ENCODE results near the gene IMPG2. TPM values are rescaled to one million over a fixed set of nuclear protein-coding genes. Genes with fewer than 3 reads are reported as not detected.

IMPG2 gene
- 0.07 and 0.17 TPM in 2 replicates for total RNA-seq

- TF ChIP-seq, protein P1, sequence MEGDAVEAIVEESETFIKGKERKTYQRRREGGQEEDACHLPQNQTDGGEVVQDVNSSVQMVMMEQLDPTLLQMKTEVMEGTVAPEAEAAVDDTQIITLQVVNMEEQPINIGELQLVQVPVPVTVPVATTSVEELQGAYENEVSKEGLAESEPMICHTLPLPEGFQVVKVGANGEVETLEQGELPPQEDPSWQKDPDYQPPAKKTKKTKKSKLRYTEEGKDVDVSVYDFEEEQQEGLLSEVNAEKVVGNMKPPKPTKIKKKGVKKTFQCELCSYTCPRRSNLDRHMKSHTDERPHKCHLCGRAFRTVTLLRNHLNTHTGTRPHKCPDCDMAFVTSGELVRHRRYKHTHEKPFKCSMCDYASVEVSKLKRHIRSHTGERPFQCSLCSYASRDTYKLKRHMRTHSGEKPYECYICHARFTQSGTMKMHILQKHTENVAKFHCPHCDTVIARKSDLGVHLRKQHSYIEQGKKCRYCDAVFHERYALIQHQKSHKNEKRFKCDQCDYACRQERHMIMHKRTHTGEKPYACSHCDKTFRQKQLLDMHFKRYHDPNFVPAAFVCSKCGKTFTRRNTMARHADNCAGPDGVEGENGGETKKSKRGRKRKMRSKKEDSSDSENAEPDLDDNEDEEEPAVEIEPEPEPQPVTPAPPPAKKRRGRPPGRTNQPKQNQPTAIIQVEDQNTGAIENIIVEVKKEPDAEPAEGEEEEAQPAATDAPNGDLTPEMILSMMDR (IDR thresholded peaks at IDR 0.05; ENCODE audit: insufficient read depth, low read length, poor library complexity, severe bottlenecking) = no peak
- no peak for DNase-seq (ENCODE audit: low read depth)
- Histone ChIP-seq H3K36me3 (ENCODE audit: control insufficient read depth, insufficient read depth, low read length) (no peaks in the 10 kb centered on the region), H3K27me3 (ENCODE audit: control insufficient read depth, insufficient read depth, low read length) (no peaks in the 10 kb centered on the region), H3K4me3 (ENCODE audit: low read depth, low read length) (no peak within 1 kb of the TSS)
These were observed at the start of gene IMPG2 for GRCh38 chr3:101320475-101320874. Gene IMPG2, minus strand, starts transcription at chr3:101320575. Its CDS starts 203 bp downstream, at chr3:101320372.

GRCh38 chr3:101362406-101362805 lies 42.0 kb upstream of the IMPG2 start:
- TF ChIP-seq, protein P1 (IDR thresholded peaks at IDR 0.05; ENCODE audit: insufficient read depth, low read length, poor library complexity, severe bottlenecking) = no peak
- H3K4me3 ChIP-seq (ENCODE audit: low read depth, low read length) = no peak overlapping the region
- DNase-seq (ENCODE audit: low read depth) = no peak
- no peaks in the 10 kb centered on the region for H3K27me3 ChIP-seq (ENCODE audit: control insufficient read depth, insufficient read depth, low read length)
- no peaks in the 10 kb centered on the region for H3K36me3 ChIP-seq (ENCODE audit: control insufficient read depth, insufficient read depth, low read length)

DNA sequence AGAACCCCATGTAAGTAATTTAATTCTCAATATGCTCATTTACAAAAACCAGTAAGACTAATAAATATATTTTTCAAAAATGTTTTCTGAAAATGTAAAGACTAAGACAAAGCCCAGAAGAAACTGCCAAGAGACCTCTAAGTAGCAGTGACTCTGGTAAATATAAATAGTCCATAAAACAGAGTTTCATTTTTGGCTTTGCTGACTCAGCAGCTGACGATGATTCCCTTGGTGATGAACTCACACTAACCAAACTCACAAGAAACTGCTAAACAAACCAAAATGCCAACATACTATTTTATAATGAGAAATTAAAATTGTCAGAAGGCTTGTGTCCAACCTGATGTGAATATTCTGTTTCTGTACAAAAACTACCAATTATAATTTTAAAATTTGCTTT lies 31.5 kb upstream of the IMPG2 start:
- TF ChIP-seq, protein P1 (IDR thresholded peaks at IDR 0.05; ENCODE audit: insufficient read depth, low read length, poor library complexity, severe bottlenecking) = no peak
- no peak for DNase-seq (ENCODE audit: low read depth)
- H3K4me3 ChIP-seq (ENCODE audit: low read depth, low read length) = no peak overlapping the region
- H3K36me3 ChIP-seq (ENCODE audit: control insufficient read depth, insufficient read depth, low read length) = no peaks in the 10 kb centered on the region
- no peaks in the 10 kb centered on the region for H3K27me3 ChIP-seq (ENCODE audit: control insufficient read depth, insufficient read depth, low read length)

- Histone ChIP-seq H3K27me3 (ENCODE audit: control insufficient read depth, insufficient read depth, low read length) (no peaks in the 10 kb centered on the region), H3K36me3 (ENCODE audit: control insufficient read depth, insufficient read depth, low read length) (no peaks in the 10 kb centered on the region), H3K4me3 (ENCODE audit: low read depth, low read length) (no peak overlapping the region)
- no peak for DNase-seq (ENCODE audit: low read depth)
- TF ChIP-seq, protein P1 (IDR thresholded peaks at IDR 0.05; ENCODE audit: insufficient read depth, low read length, poor library complexity, severe bottlenecking) = no peak
These were observed 20.2 kb upstream of the IMPG2 start for GRCh38 chr3:101340591-101340990.

DNA sequence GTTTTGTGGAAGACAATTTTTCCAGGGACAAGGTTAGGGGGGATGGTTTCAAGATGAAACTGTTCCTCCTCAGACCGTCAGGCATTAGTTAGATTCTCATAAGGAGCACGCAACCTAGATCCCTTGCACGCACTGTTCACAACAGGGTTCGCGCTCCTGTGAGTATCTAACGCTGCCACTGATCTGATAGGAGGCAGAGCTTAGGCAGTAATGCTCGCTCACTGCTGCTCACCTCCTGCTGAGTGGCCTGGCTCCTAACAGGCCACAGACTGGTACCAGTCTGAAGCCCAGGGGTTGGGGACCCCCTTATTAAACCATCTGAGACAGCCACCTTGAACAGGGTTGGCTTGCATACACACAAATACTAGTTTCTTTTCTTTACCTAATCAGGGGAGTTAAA lies 13.5 kb upstream of the IMPG2 start:
- Histone ChIP-seq H3K4me3 (ENCODE audit: low read depth, low read length) (no peak overlapping the region), H3K36me3 (ENCODE audit: control insufficient read depth, insufficient read depth, low read length) (no peaks in the 10 kb centered on the region), H3K27me3 (ENCODE audit: control insufficient read depth, insufficient read depth, low read length) (no peaks in the 10 kb centered on the region)
- TF ChIP-seq, protein P1 (IDR thresholded peaks at IDR 0.05; ENCODE audit: insufficient read depth, low read length, poor library complexity, severe bottlenecking) = no peak
- DNase-seq (ENCODE audit: low read depth) = no peak

DNA sequence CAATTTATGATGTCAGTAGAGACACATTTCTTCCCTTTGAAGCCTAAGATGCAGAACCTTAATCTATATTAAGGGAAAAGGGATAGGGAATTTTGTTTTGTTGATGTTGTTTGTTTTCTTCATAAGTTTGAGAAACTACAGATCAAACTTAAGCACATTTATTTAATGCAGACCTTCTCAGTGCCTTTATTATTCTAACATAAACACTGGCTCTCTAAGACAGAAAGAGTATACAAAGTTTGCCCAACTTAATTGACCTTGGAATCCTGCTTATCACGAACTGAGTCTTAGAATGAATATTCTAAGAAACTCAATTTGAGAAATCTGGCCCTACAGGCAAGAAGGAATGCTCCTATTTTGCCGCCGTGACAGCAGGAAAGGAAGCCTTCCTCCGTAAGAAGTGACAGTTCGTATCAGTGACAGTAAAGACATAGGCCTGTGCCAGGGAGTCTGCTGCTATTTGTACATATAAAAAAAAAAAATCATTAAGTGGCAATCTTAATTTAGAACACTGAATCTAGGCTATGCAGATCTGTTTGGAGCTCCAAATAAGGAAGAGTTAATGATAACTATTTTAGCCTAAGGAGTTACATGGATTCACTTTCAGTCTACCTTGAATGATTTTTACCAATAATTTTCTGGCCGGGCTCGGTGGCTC lies 8.8 kb upstream of the IMPG2 start:
- no peaks in the 10 kb centered on the region for H3K27me3 ChIP-seq (ENCODE audit: control insufficient read depth, insufficient read depth, low read length)
- no peak for DNase-seq (ENCODE audit: low read depth)
- no peak overlapping the region for H3K4me3 ChIP-seq (ENCODE audit: low read depth, low read length)
- H3K36me3 ChIP-seq (ENCODE audit: control insufficient read depth, insufficient read depth, low read length) = no peaks in the 10 kb centered on the region
- TF ChIP-seq, protein P1 (IDR thresholded peaks at IDR 0.05; ENCODE audit: insufficient read depth, low read length, poor library complexity, severe bottlenecking) = no peak

Measured in kidney epithelial cell (primary cell).